Jurkat, Clone E6-1 (cell line): ENCODE results near the gene CDC42BPB.

ENCODE experiments used
- DNase-seq: peaks from one replicate; pipeline ENCODE4 v3.0.0-alpha.2; 2011; ENCODE audit warnings: low read depth, low spot score
- H3K4me3 ChIP-seq: 2 replicates; pipeline ENCODE4 v1.5.1; 2011; ENCODE audit warnings: mild to moderate bottlenecking, low read length, control low read depth, moderate library complexity

The CDC42BPB gene

DNA sequence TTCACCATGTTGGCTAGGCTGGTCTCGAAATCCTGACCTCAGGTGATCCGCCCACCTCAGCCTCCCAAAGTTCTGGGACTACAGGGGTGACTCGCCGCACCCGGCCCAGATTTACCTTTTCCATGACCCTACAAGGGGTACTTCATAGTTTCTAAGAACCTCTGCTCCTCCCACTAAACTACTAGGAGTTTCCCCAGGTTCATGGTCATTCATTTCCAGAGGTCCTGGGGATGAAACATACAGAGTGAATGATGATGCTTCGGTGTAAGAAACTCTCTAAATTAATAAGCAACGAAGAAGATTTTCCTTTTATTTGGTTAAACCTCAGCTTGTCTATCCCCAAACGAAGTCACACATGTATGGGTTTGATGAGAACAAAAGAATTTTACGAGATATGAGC, 77.9 kb downstream of the CDC42BPB start:
- DNase-seq, result no peak
- no peak overlapping the region for H3K4me3 ChIP-seq

DNA sequence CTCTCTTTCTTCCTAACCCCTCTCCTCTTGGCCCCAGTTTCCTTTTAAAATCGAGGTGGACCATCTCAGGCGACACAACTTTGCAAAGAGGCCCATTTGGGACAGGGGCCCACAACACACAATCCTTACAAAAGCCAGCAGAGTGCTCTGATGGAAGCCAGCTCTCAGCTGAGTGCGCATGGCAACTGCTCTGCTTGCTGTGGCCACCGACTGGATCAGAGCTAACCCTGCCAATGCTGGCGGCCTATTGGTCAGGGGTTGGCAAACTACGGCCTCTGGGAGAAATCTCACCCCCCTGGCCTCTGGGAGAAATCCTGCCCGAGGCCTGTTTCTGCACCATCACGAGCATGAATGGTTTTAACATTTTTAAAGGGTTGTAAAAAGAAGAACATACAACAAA, 79.9 kb downstream of the CDC42BPB start:
- no peak for DNase-seq
- no peak overlapping the region for H3K4me3 ChIP-seq

DNA sequence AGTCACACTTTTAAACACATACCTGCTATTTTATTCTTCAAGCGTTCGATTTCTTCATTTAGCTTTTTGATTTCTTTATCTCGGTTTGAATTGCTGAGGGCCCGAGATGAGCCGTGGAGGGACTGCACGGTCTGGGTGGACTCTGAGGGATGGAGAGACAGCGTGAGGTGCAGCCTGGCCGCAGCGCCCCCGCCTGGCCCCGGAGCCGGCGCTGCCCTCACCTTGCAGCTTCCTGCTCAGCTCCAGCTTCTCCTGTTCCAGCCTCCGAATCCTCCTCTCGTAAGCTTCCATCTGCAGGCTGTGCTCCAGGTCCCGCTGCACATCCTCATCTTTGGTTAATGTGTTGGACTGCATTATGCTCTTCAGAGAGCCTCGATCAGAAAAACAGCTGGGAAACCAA, 81.7 kb downstream of the CDC42BPB start:
- H3K4me3 ChIP-seq, result no peak overlapping the region
- no peak for DNase-seq

DNA sequence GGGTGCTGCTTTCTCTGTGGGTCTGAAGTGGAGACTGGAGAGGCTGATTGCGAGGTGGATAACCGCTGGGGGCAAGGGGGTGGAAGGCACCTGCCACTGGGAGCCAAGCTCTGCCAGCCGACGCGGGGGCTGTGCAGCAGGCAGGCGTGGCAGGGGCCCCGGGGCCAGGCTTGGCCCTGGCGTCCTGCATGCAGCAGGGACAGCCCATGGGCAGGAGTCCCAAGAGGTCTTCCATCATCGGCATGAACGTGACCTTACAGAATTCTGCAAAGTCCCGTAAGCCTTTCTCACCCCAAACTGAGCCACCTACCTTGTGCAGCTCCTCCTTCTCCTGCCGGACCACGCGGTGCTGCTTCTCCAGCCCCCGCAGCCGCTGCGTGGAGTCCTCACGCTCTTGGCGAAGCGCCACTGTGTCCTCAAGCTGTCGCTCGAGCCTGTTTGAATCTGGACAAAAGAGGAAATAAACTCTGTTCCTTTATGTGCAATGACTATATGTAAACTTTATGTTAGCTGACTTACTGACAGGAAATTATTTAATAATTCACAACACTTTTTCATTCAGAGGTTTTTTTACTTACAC, 83.6 kb downstream of the CDC42BPB start:
- no peak for DNase-seq
- no peak overlapping the region for H3K4me3 ChIP-seq

DNA sequence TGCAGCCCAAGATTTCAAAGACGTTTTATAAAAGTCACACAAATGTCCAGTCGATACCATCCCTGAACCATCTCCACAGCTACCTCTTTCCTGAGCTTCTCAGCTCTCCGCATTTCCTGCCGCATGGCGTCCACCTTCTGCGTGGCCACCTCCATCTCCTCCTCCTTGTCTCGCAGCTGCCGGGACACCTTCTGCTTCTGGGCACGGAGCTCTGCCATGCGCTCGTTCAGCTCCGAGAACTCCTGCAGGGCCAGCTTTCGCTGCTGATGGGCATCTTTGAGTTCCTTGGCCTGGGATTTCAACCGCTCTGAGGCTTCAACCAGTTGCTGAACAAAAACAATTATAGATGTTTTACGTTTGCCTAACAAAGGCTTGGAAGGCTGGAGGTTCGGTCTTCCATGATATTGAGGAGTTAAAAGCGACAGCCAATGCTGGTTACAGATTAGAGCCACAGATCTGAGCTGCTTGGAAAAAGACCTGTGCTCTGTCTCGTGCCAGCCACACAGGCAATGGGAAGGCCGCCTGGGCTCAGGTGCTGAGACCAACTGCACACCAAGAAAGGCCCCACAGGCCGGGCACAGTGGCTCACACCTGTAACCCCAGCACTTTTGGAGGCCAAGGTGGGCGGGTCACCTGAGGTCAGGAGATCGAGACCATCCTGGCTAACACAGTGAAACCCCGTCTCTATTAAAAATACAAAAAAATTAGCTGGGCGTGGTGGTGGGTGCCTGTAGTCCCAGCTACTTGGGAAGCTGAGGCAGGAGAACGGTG, 85.3 kb downstream of the CDC42BPB start:
- no peak for DNase-seq

DNA sequence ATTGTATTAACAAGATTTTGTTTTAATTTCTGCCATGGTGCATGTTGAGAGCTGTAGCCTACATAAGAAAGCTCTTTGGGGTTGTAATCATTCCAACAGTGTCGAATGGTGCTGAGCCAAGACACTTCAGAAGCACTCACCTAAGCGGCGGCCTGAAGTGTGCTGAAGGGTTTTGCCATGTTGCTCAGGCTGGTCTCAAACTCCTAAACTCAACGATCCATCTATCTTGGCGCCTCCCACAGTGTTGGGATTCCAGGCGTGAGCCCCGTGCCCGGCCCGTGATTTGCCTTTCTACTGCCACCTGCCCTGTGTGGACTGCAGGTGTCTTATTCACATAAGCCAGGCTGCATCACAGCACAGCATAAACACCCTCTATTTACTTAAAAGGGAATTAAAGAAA, 86.0 kb downstream of the CDC42BPB start:
- DNase-seq, result no peak
- no peak overlapping the region for H3K4me3 ChIP-seq

More for the DNA sequence above, 85.3 kb downstream of the CDC42BPB start:
- no peak overlapping the region for H3K4me3 ChIP-seq

DNA sequence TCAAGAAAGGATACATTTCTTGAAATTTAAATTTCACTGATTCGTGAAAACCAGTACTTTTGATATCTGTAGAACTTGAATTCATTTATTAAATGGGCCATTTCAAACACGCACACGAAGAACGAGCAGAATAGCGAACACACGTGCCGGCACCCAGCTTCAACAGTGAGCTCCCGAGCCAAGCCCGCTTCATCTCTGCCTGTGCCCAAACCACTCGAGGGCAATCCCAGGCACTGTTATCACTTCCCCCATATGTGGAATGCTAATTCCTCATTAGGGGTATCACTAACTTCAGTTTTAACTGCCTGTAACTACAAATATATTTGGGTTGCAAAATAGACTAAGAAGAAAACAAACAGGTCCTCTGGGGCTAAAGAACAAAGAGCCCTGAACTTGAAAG, 86.9 kb downstream of the CDC42BPB start:
- no peak overlapping the region for H3K4me3 ChIP-seq
- DNase-seq, result no peak

DNA sequence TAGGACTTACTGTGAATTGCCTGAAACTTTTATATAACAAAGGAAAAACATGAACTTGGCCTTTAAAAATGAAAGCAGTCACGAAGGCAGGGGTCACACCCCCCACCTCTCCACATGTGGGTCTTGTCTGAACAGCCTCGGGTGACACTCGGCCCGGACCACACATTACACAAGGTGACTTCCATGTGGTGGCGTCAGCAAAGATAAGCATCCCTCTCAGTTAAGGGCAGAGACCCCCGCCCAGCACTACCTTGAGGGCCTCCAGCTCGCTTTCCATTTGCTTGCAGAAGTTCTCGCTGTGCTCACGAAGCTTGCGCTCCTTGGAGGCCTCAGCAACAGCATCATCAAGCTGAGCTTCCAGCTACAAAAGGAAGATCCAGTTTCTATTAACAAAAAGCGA, 87.4 kb downstream of the CDC42BPB start:
- no peak for DNase-seq
- H3K4me3 ChIP-seq, result no peak overlapping the region

DNA sequence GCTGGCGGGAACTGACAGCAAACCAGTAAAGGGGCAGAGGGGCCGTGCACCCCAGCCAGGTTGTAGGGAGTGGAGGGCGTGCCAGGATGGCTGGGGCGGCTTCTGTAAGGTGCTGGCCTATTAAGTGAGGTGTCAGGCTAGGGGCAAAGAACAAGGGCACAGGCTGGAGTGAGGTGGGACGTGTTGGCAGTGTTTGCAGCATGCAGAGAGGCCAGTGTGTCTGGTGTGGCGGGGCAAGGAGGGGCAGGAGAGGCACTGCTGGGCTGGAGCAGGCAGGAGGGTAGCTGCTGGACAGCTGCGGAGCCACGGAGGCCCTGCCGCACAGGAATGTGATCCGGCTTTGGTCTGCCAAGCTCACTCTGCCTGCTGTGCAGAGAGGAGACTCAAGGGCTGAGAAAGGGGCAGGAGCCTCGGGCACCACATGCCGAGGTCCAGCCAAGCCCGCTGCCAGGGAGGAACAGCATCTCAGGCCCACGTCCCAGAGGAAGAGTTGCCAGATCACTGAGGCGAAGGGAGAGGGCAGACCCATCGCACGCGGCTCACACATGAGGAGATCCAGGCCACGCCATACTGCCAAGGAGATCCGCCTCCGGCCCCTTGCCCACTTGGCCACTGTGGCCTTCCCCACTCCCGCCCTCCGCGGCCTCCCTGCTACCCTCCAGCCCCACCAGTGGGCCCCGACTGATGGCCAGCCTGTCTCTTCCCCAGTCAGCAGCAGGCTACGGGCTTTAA, 88.1 kb downstream of the CDC42BPB start:
- H3K4me3 ChIP-seq, result no peak overlapping the region
- DNase-seq, result no peak

DNA sequence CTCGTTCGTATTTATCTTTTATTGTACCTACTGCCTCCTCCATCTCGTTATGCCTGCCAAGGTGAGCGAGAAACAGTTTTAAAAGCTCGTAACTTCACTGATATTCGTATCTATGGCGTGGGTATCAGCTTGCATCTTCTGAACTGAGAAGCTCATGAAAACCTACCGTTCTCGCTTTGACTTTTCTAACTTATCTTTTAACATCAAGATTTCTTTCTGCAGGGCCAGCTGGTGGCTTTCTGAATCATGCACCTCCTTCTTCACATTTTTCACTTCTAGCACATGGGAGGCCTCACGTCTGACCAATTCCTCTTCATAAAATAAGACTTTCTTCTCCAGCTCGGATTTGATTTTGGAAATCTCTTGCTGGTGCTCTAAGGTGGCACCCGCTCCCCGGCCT, 89.0 kb downstream of the CDC42BPB start:
- no peak for DNase-seq

DNA sequence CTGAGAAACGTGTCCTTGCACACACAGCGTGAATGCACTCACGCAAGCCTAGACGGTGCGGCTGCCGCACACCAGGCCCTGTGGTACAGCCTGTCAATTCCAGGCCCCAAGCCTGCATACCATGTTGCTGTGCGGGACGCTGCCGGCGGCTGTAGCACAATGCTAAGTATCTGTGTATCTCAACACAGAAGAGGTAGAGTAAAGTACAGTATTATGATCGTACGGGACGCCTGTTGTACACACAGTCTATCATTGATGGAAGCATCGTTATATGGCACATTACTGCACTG, 89.9 kb downstream of the CDC42BPB start:
- H3K4me3 ChIP-seq, result no peak overlapping the region
- DNase-seq, result no peak

More for the DNA sequence above, 89.0 kb downstream of the CDC42BPB start:
- H3K4me3 ChIP-seq, result no peak overlapping the region

DNA sequence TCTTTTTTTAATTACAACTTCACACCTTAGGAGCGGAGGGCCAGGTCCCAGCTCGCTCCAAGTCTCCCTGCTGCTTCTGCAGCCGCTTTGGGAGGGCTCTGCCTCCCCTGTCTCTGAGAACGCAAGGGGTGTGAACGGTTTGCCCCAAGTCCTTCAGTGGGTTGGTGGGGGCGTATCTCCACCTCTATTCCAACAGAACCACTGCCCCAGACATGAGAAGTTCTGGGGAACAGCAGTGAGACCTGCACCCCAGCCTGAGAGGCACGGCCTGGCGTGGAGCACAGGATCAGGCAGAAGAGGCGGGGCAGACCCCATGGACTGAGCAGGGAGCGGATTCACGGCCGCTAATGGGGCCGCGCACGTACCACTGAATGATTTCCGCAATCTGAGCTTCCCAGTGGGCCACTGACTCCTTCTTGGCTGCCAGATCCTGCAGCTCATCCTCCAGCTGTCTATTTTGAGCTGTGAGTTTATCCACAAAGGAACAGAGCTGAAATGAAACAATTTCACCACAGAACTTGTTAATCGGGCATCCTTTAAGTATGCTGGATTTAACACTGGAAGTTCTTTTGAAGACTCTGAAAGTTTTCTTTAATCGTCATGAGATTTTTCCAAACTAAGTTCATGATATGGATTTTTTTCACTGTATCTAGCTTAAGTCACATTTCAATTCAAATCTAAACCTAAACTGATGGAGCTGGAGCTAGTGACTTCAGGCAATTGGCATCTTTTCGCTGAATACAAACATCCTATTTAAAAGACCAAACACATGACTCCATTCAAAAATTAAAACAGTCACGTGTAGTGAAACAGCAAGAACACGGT, 90.5 kb downstream of the CDC42BPB start:
- DNase-seq, result no peak
- no peak overlapping the region for H3K4me3 ChIP-seq

DNA sequence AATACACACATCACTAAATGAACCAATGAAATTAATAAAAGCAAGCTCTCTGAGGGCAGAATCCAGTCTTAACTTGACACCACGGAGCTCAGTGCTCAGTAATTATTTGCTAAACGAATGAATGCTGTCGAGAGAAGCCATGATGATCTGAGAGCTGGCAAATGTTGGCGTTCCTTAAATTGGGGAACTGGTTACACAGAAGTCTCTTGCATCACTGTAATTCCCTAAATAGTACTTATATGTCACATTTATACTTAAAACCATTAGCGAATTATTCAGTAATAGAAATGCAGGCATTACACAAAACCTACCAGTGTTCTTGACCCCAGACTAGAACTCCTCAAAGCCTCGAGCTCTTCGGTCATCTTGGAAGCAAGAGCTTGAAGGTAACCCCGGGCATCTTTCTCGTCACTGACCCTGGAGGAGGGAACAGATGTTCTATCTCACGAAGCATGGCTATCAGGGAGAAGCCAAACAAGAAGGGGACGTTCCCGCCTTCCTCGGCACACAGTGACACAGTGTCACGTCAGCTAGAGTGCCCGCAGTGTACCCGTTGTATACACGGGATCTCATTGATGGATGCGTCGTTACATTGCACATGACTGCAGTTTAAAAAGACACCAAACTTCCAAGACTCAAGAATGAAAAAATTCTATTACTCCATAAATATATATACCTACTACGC, 91.2 kb downstream of the CDC42BPB start:
- no peak overlapping the region for H3K4me3 ChIP-seq
- no peak for DNase-seq

DNA sequence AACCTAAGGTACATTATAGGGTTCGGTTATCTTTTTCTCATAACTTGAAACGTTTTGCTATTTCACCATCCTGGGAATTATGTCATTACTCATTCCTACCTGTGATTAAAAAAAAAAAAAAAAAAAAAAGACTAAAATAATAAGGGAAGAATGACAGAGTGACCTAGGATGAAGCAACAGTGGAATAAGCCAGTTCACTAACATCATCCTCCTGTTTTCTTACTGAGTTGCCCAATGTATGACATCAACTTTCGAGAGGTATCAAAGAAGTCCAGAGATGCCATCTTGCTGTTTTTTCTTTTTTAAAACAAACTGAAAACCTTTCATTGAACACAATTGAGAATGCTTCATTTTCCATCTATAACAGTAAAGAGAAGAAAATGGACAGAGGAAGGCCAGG, 92.1 kb downstream of the CDC42BPB start:
- H3K4me3 ChIP-seq, result no peak overlapping the region
- no peak for DNase-seq

DNA sequence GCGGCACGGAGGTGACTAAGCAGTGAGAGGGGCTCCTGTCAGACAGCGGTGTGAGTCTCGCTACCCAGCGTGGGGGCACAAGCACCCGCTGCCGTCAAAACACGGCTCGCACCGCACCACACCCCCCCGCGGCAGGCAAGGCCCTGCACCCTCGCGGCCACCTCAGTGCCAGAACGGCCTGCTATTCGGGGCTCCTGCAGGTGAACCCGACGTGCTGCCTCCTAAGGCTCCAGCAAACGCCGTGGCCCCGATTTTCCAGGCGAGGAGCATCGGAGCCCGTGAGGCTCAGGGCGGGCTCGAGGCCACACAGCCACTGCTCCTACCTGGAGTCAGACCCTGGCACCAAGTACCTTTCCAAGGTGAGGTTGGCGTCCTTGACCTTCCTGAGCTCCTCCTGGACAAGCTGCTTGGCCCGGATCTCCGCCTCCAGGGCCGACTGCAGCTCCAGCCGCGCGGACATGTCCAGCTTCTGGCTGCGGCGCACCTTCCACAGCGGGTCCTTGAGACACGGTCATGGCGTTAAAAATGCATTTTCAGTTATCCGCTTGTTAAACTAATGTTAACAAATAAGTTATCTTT, 93.1 kb downstream of the CDC42BPB start:
- H3K4me3 ChIP-seq, result no peak overlapping the region
- DNase-seq, result no peak

DNA sequence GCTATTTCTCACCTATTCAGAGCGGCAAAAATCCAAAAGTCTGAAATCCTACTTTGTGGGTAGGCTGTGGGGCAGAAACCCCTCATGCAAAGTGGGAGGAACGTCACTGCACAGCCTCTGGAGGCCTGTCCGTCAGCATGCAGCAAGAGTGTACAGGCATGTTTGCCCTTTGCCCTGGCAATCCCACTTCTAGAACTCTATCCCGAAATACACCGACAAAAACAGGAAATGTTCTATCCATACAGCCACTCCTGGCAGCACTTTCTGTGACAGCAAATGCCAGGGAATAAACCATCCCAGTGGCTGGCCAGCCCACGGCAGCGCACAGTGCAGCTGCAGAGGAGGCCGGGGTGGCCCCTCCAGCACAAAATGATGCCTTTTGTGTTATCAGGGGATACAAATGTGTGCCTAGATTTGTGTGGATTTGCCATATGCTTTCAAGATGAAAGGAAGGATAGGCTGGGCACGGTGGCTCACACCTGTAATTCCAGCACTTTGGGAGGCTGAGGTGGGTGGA, 95.2 kb downstream of the CDC42BPB start:
- DNase-seq, result no peak
- H3K4me3 ChIP-seq, result no peak overlapping the region

DNA sequence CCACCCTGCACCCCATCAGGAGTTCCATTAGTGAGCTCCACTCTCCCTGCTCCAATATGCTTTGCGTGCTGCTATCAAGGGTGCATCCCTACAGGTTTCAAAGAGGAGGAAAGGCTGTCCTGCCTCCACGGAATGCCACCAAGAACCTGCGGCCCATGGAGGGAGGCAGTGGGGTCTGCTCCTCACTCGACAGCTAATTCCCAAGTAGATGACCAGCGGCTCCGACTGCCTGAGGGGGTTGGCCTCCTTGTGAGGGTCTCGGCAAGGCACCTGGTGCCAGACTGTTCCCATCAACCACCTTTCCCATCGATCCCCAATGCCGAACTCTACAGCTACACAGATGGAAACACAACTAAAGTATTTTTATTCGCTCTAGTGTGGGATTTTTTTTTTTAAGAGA, 98.9 kb downstream of the CDC42BPB start:
- no peak for DNase-seq
- no peak overlapping the region for H3K4me3 ChIP-seq

DNA sequence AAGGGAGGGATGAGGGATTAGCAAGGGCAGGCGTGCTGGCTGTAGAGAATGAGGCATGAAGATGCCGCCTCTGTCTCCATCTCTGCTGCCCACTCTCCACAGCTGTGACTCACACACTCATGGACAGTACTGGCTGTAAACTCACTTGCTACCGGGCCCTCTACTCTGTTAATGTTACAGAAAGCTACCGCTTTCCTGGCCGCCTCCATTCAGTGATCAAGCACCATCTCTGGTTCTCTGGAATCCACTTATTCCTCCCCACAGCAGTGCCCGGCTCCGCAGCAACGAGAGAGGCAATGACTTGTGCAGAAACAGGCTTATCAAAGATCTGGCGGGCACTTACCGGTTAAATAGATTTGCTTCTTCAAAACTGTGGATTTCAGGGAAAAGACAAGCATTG, 100.1 kb downstream of the CDC42BPB start:
- H3K4me3 ChIP-seq, result no peak overlapping the region
- no peak for DNase-seq
